K562 (cell line): ENCODE data around the gene SLC6A1. TPM values are rescaled to one million over a fixed set of nuclear protein-coding genes. Genes with fewer than 3 reads are reported as not detected.

ENCODE experiments used
- ATAC-seq: fragments of 200-7000 bp; cut with Tn5 transposase; 3 replicates; pipeline ENCODE4 v1.9.1; 2020; ENCODE audit warnings: moderate library complexity
- BruUV-seq: library from RNA; stranded (reverse); fragments of 400-500 nt; replicated peaks from 2 replicates; lab custom pipeline; 2021; lab: Mats Ljungman, UMichigan
- CTCF ChIA-PET: fragments of 300-600 bp; formaldehyde crosslinking; extraction: SDS; loops from one replicate; lab custom pipeline; 2021; ENCODE audit warnings: low intra/inter-chr PET ratio; lab: Yijun Ruan, JAX
- POLR2A ChIA-PET: fragments of 300-600, 350-650 bp; sonication (Branson Sonifier 250); formaldehyde crosslinking; extraction: SDS; loops from one replicate; lab custom pipeline; 2021; ENCODE audit warnings: antibody characterized with exemption, inconsistent platforms; lab: Yijun Ruan, JAX
- DNase-seq, 4 experiments: peaks; one replicate each; pipeline versions ENCODE4 v3.0.0 to v3.0.0-alpha.2; 2011 to 2018; ENCODE audit warnings: low spot score in 3 of 4, mixed read lengths in 3 of 4; ENCODE audit errors: extremely low read depth in 1 of 4
- FAIRE-seq: peaks from 2 replicates; lab custom pipeline; 2011; peaks lifted over from hg19 to GRCh38; lab: Jason Lieb, UNC
- H2AFZ ChIP-seq: 2 replicates; pipeline ENCODE4 v1.6.0; 2011; ENCODE audit warnings: low read depth, low read length, control low read depth, inconsistent platforms
- H3K27ac ChIP-seq: fragments of 200-600 bp; 3 replicates; pipeline ENCODE4 v1.8.0; 2011; ENCODE audit warnings: low read depth, mild to moderate bottlenecking, control low read depth, inconsistent platforms, low read length, moderate library complexity, mixed read lengths; ENCODE audit errors: extremely low read depth
- H3K27me3 ChIP-seq, 2 experiments: fragments of 300-600 bp in 1 of 2; 2 replicates in 1 of 2; 3 replicates in 1 of 2; pipeline versions ENCODE4 v1.6.0 to v1.8.0; 2011; ENCODE audit warnings: inconsistent platforms in 2 of 2, low read length in 2 of 2, mild to moderate bottlenecking in 1 of 2, mixed read lengths in 1 of 2, moderate library complexity in 1 of 2; ENCODE audit not compliant: control insufficient read depth in 2 of 2, insufficient read depth in 2 of 2
- H3K36me3 ChIP-seq: fragments of 300-600 bp; 3 replicates; pipeline ENCODE4 v1.8.0; 2011; ENCODE audit warnings: mild to moderate bottlenecking, low read length, inconsistent platforms; ENCODE audit not compliant: control insufficient read depth, insufficient read depth
- H3K4me1 ChIP-seq, 2 experiments: fragments of 200-600 bp in 1 of 2; replicated peaks in 1 of 2; 2 replicates in 1 of 2; 3 replicates in 1 of 2; pipeline versions ENCODE4 v1.5.1 to v1.8.0; 2011; ENCODE audit warnings: inconsistent platforms in 2 of 2, low read length in 2 of 2, mild to moderate bottlenecking in 1 of 2, mixed read lengths in 1 of 2, moderate library complexity in 1 of 2; ENCODE audit not compliant: control insufficient read depth in 2 of 2, insufficient read depth in 2 of 2
- H3K4me2 ChIP-seq: 2 replicates; pipeline ENCODE4 v1.6.1; 2011; ENCODE audit warnings: low read length, control low read depth, inconsistent platforms, mixed read lengths; ENCODE audit not compliant: insufficient read depth
- H3K4me3 ChIP-seq: fragments of 200-600 bp; sonication (generic), shearing (Covaris generic); 2 replicates; pipeline ENCODE4 v1.5.1; 2016; ENCODE audit warnings: control low read depth, inconsistent platforms
- H3K79me2 ChIP-seq: fragments of 200-600 bp; 3 replicates; pipeline ENCODE4 v1.8.0; 2011; ENCODE audit warnings: low read length, inconsistent platforms; ENCODE audit not compliant: control insufficient read depth, insufficient read depth
- H3K9ac ChIP-seq, 2 experiments: 2 replicates each; pipeline versions ENCODE4 v1.6.0 to v1.6.1; 2011; ENCODE audit warnings: low read depth in 2 of 2, low read length in 2 of 2, control low read depth in 1 of 2, inconsistent platforms in 1 of 2, mild to moderate bottlenecking in 1 of 2, mixed read lengths in 1 of 2; ENCODE audit not compliant: insufficient read depth in 1 of 2
- H3K9me1 ChIP-seq: one replicate; pipeline ENCODE4 v1.6.0; 2011; ENCODE audit warnings: inconsistent platforms, mild to moderate bottlenecking, low read length, moderate library complexity; ENCODE audit not compliant: control insufficient read depth, insufficient read depth
- H3K9me3 ChIP-seq: replicated peaks from 2 replicates; pipeline ENCODE4 v1.5.1; 2011; ENCODE audit warnings: low read depth, low read length, inconsistent platforms; ENCODE audit not compliant: control insufficient read depth, insufficient read depth
- H4K20me1 ChIP-seq: replicated peaks from 2 replicates; pipeline ENCODE4 v1.6.1; 2011; ENCODE audit warnings: low read length, inconsistent platforms, mixed read lengths; ENCODE audit not compliant: control insufficient read depth, insufficient read depth
- CBFA2T2 ChIP-seq: fragments of 450-650 bp; conservative IDR thresholded peaks from 2 replicates; pipeline ENCODE4 v1.6.1; 2017; ENCODE audit warnings: mild to moderate bottlenecking
- PHTF2 ChIP-seq: fragments of 250-450 bp; sonication (Bioruptor Pico); IDR thresholded peaks from 2 replicates; pipeline ENCODE4 v1.5.0; 2021; ENCODE audit warnings: mild to moderate bottlenecking
- RAD21 ChIP-seq, 2 experiments: fragments of 250-450 bp in 1 of 2; fragments of 450-650 bp in 1 of 2; sonication (Bioruptor Pico) in 1 of 2; formaldehyde crosslinking in 1 of 2; IDR thresholded peaks in 1 of 2; conservative IDR thresholded peaks in 1 of 2; 2 replicates each; pipeline versions ENCODE4 v1.4.0 to v1.8.0; 2020 to 2022; ENCODE audit warnings: mild to moderate bottlenecking in 2 of 2, moderate library complexity in 1 of 2
- SMC3 ChIP-seq: conservative IDR thresholded peaks from 2 replicates; pipeline ENCODE4 v1.6.1; 2011; ENCODE audit warnings: low read depth, low read length, improper control_type of control experiment; ENCODE audit not compliant: insufficient read depth
- WGBS: fragments of 100-300 bp; shearing (Covaris generic); methylation state at CpG from one replicate; pipeline ENCODE4 v1.1.6; 2016; ENCODE audit warnings: low coverage, mixed read lengths; ENCODE audit not compliant: insufficient coverage; ENCODE audit errors: missing lambda C conversion rate; 5-methylcytosine and 5-hydroxymethylcytosine counted together
- in situ Hi-C: fragments of 300-500 bp; cut with MboI; formaldehyde crosslinking; loops from 4 replicates; pipeline ENCODE4 v1.15.0; 2018; ENCODE audit warnings: inconsistent platforms, mixed read lengths
- intact Hi-C: fragments of 100-400 bp; cut with micrococcal nuclease; formaldehyde crosslinking; loops from 2 replicates; pipeline ENCODE4 v1.14.2; 2022
- polyA plus RNA-seq, 8 experiments: library from polyadenylated mRNA; depleted of rRNA in 4 of 8; stranded (reverse) in 5 of 8; unstranded in 3 of 8; fragments of >200 nt; fragmentation: Nextera tagmentation in 2 of 8; fragmentation: Illumina TruSeq in 1 of 8; extraction: Ambion mirVana in 2 of 8; extraction: Trizol in 1 of 8; gene quantifications; 2 replicates each; pipeline versions ENCODE4 v1.2.1 to v1.2.3, GENCODE V29; 2011 to 2014; ENCODE audit warnings: inconsistent platforms in 1 of 8, missing spikeins in 1 of 8
- total RNA-seq, 7 experiments: library from RNA; depleted of rRNA in 6 of 7; stranded (reverse); fragments of >200 nt in 6 of 7; fragmentation: Illumina TruSeq in 2 of 7; extraction: Trizol in 2 of 7; gene quantifications; 2 replicates each; pipeline versions ENCODE4 v1.2.1 to v1.2.3, GENCODE V29; 2011 to 2021; ENCODE audit warnings: low replicate concordance in 1 of 7
- TF ChIP-seq, protein P1 (sequence below), 3 experiments: IDR thresholded peaks in 2 of 3; conservative IDR thresholded peaks in 1 of 3; 2 replicates each; pipeline ENCODE4 v1.5.1; 2011 to 2012; ENCODE audit warnings: low read length in 3 of 3, mild to moderate bottlenecking in 3 of 3, control low read depth in 2 of 3, improper control_type of control experiment in 1 of 3, inconsistent platforms in 1 of 3, low read depth in 1 of 3, mixed read lengths in 1 of 3, moderate library complexity in 1 of 3; ENCODE audit not compliant: insufficient read depth in 2 of 3
- TF ChIP-seq, protein P2 (sequence below): IDR thresholded peaks from 2 replicates; pipeline ENCODE4 v1.6.1; 2011; ENCODE audit warnings: borderline replicate concordance, low read depth, mild to moderate bottlenecking, moderate library complexity, low read length; ENCODE audit not compliant: insufficient read depth, poor library complexity, severe bottlenecking
- TF ChIP-seq, protein P3 (sequence below), 2 experiments: fragments of 450-650 bp; formaldehyde crosslinking in 1 of 2; IDR thresholded peaks; 2 replicates each; pipeline versions ENCODE4 v1.4.0 to v1.6.1; 2014 to 2020; ENCODE audit warnings: mild to moderate bottlenecking in 2 of 2, borderline replicate concordance in 1 of 2, low read depth in 1 of 2

SLC6A1 gene
- total and polyA plus RNA-seq, 9 of the 15 experiments (the other 6 are each of a cell fraction or from before 2014, with no cell fraction given) = not detected

- Histone ChIP-seq H3K4me1 (no peaks in the 10 kb centered on the region), H2AFZ (no peak overlapping the region), H3K79me2 (no peaks in the 10 kb centered on the region), H3K27ac (no peak overlapping the region), H3K9ac (no peak overlapping the region), H3K4me2 (no peak overlapping the region), H3K9me3 (no peaks in the 10 kb centered on the region), H3K36me3 (no peaks in the 10 kb centered on the region)
- BruUV-seq = no TSS peak
- POLR2A ChIA-PET = no interaction called here
- ATAC-seq (peak; percentile 91), FAIRE-seq (peak; percentile 87), DNase-seq (peak; percentile 43 to 80 (median 76))
- WGBS = 3% methylated on average over 7 of the region's 7 CpGs
- TF ChIP-seq, protein P1, sequence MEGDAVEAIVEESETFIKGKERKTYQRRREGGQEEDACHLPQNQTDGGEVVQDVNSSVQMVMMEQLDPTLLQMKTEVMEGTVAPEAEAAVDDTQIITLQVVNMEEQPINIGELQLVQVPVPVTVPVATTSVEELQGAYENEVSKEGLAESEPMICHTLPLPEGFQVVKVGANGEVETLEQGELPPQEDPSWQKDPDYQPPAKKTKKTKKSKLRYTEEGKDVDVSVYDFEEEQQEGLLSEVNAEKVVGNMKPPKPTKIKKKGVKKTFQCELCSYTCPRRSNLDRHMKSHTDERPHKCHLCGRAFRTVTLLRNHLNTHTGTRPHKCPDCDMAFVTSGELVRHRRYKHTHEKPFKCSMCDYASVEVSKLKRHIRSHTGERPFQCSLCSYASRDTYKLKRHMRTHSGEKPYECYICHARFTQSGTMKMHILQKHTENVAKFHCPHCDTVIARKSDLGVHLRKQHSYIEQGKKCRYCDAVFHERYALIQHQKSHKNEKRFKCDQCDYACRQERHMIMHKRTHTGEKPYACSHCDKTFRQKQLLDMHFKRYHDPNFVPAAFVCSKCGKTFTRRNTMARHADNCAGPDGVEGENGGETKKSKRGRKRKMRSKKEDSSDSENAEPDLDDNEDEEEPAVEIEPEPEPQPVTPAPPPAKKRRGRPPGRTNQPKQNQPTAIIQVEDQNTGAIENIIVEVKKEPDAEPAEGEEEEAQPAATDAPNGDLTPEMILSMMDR (IDR thresholded peaks at IDR 0.05 in 2 of 3, conservative IDR thresholded peaks at IDR 0.05 in 1 of 3; ENCODE audit: insufficient read depth in 2 of 3, low read depth in 1 of 3, low read length in 3 of 3) = peak; percentile 73 to 84 (median 75)
- no peak for TF ChIP-seq CBFA2T2
- TF ChIP-seq, protein P2, sequence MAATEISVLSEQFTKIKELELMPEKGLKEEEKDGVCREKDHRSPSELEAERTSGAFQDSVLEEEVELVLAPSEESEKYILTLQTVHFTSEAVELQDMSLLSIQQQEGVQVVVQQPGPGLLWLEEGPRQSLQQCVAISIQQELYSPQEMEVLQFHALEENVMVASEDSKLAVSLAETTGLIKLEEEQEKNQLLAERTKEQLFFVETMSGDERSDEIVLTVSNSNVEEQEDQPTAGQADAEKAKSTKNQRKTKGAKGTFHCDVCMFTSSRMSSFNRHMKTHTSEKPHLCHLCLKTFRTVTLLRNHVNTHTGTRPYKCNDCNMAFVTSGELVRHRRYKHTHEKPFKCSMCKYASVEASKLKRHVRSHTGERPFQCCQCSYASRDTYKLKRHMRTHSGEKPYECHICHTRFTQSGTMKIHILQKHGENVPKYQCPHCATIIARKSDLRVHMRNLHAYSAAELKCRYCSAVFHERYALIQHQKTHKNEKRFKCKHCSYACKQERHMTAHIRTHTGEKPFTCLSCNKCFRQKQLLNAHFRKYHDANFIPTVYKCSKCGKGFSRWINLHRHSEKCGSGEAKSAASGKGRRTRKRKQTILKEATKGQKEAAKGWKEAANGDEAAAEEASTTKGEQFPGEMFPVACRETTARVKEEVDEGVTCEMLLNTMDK = peak; percentile 52
- peak; percentile 34; the same call in 1 of the 2 replicates for TF ChIP-seq SMC3
- no peak for TF ChIP-seq PHTF2 (CRISPR knock-in tag)
- TF ChIP-seq, protein P3, sequence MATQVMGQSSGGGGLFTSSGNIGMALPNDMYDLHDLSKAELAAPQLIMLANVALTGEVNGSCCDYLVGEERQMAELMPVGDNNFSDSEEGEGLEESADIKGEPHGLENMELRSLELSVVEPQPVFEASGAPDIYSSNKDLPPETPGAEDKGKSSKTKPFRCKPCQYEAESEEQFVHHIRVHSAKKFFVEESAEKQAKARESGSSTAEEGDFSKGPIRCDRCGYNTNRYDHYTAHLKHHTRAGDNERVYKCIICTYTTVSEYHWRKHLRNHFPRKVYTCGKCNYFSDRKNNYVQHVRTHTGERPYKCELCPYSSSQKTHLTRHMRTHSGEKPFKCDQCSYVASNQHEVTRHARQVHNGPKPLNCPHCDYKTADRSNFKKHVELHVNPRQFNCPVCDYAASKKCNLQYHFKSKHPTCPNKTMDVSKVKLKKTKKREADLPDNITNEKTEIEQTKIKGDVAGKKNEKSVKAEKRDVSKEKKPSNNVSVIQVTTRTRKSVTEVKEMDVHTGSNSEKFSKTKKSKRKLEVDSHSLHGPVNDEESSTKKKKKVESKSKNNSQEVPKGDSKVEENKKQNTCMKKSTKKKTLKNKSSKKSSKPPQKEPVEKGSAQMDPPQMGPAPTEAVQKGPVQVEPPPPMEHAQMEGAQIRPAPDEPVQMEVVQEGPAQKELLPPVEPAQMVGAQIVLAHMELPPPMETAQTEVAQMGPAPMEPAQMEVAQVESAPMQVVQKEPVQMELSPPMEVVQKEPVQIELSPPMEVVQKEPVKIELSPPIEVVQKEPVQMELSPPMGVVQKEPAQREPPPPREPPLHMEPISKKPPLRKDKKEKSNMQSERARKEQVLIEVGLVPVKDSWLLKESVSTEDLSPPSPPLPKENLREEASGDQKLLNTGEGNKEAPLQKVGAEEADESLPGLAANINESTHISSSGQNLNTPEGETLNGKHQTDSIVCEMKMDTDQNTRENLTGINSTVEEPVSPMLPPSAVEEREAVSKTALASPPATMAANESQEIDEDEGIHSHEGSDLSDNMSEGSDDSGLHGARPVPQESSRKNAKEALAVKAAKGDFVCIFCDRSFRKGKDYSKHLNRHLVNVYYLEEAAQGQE (IDR thresholded peaks at IDR 0.05; ENCODE audit: borderline replicate concordance) = 0 out of 2 replicates have a peak, but pooled peaks have one; percentile 9
- TF ChIP-seq, protein P3 (CRISPR knock-in tag; IDR thresholded peaks at IDR 0.05; ENCODE audit: low read depth) = no peak
- TF ChIP-seq RAD21 (CRISPR knock-in tag; conservative IDR thresholded peaks at IDR 0.05 in 1 of 2, IDR thresholded peaks at IDR 0.05 in 1 of 2) = peak; percentile 7 to 51; a peak in 2 of 4 replicates
- TF ChIP-seq, all 486 proteins: peak for 5
- Histone ChIP-seq H3K9me1 (no peaks in the 10 kb centered on the region), H4K20me1 (peaks cover 3% of the 10 kb centered on the region; the same call in 1 of the 2 replicates), H3K4me3 (no peak overlapping the region), H3K27me3 (peaks cover 0 to 7% of the 10 kb centered on the region in 2 experiments; a peak in 1 of 5 replicates)
- CTCF ChIA-PET = no interaction called here
- in situ Hi-C loops = no loop called here
- intact Hi-C loops = loop anchor here (10.0 kb wide), 1 partner anchor 229 kb away; no protein-coding TSS in a partner anchor
Measured at GRCh38 chr3:10983219-10983916, 9.2 kb upstream of the SLC6A1 start.
